NAMALWA (cell line): ENCODE results near the gene FBXL17.
"Not testable (repeated sequence)": the region's sequence is repeated elsewhere in the genome, so short reads cannot be mapped to it uniquely, and the experiment has no call there.

ENCODE experiments used
- DNase-seq: peaks from one replicate; pipeline ENCODE4 v3.0.0-alpha.2; 2015; ENCODE audit warnings: low spot score

The FBXL17 gene

GRCh38 chr5:108249095-108249784, 132.7 kb downstream of the FBXL17 start:
- no peak for DNase-seq

- DNase-seq, result no peak
Observed at GRCh38 chr5:108238936-108239887, 142.7 kb downstream of the FBXL17 start.

- DNase-seq, result no peak
Observed at GRCh38 chr5:108238461-108238860, 143.4 kb downstream of the FBXL17 start.

- DNase-seq, result no peak
Observed at GRCh38 chr5:108233617-108234155, 148.2 kb downstream of the FBXL17 start.

GRCh38 chr5:108232805-108233204, 149.1 kb downstream of the FBXL17 start:
- DNase-seq, result no peak

- DNase-seq, result no peak
Observed at GRCh38 chr5:108222011-108222410, 159.9 kb downstream of the FBXL17 start.

- DNase-seq, result no peak
Observed at GRCh38 chr5:108220834-108221233, 161.1 kb downstream of the FBXL17 start.

GRCh38 chr5:108216890-108217289, 165.0 kb downstream of the FBXL17 start:
- DNase-seq, result no peak

GRCh38 chr5:108214857-108215256, 167.0 kb downstream of the FBXL17 start:
- DNase-seq, result no peak

- no peak for DNase-seq
Observed at GRCh38 chr5:108212775-108213346, 169.0 kb downstream of the FBXL17 start.

- DNase-seq, result no peak
Observed at GRCh38 chr5:108206707-108207106, 175.2 kb downstream of the FBXL17 start.

- DNase-seq, result no peak
Observed at GRCh38 chr5:108201721-108202120, 180.2 kb downstream of the FBXL17 start.

GRCh38 chr5:108196276-108196675, 185.6 kb downstream of the FBXL17 start:
- DNase-seq, result no peak

- no peak for DNase-seq
Observed at GRCh38 chr5:108193021-108193795, 188.7 kb downstream of the FBXL17 start.

GRCh38 chr5:108184940-108185339, 197.0 kb downstream of the FBXL17 start:
- no peak for DNase-seq

- DNase-seq, result no peak
Observed at GRCh38 chr5:108181975-108182374, 199.9 kb downstream of the FBXL17 start.

GRCh38 chr5:108174286-108174685, 207.6 kb downstream of the FBXL17 start:
- DNase-seq, result no peak

- no peak for DNase-seq
Observed at GRCh38 chr5:108171759-108172158, 210.1 kb downstream of the FBXL17 start.

- no peak for DNase-seq
Observed at GRCh38 chr5:108168915-108169314, 213.0 kb downstream of the FBXL17 start.

GRCh38 chr5:108167174-108167573, 214.7 kb downstream of the FBXL17 start:
- DNase-seq, result no peak

- DNase-seq, result no peak
Observed at GRCh38 chr5:108164574-108164973, 217.3 kb downstream of the FBXL17 start.

- not testable (repeated sequence) for DNase-seq
Observed at GRCh38 chr5:108152854-108153253, 229.0 kb downstream of the FBXL17 start.
